Colonic mucosa (tissue), 4 donors: ENCODE data around the gene ERAL1. TPM values are rescaled to one million over a fixed set of nuclear protein-coding genes. Genes with fewer than 3 reads are reported as not detected.
"Not testable (repeated sequence)": the region's sequence is repeated elsewhere in the genome, so short reads cannot be mapped to it uniquely, and the experiment has no call there.

ENCODE experiments used
- DNase-seq: peaks from one replicate; pipeline ENCODE4 v3.0.0-alpha.2; 2020
- H3K27ac ChIP-seq: fragments of 200-600 bp; one replicate; pipeline ENCODE4 v1.8.0; 2021
- H3K27me3 ChIP-seq: fragments of 200-600 bp; one replicate; pipeline ENCODE4 v1.8.0; 2021
- H3K36me3 ChIP-seq: fragments of 200-600 bp; one replicate; pipeline ENCODE4 v1.8.0; 2021
- H3K4me1 ChIP-seq: fragments of 200-600 bp; one replicate; pipeline ENCODE4 v1.8.0; 2021; ENCODE audit warnings: mild to moderate bottlenecking
- H3K4me3 ChIP-seq: fragments of 200-600 bp; one replicate; pipeline ENCODE4 v1.8.0; 2021
- H3K9ac ChIP-seq, 2 donors: one replicate each; pipeline ENCODE4 v1.7.0; 2013; ENCODE audit warnings: control low read depth in 2 of 2, low read depth in 2 of 2, low read length in 2 of 2
- H3K9me3 ChIP-seq: fragments of 200-600 bp; one replicate; pipeline ENCODE4 v1.8.0; 2021
- CTCF ChIP-seq: fragments of 200-600 bp; IDR thresholded peaks from one replicate; pipeline ENCODE4 v1.8.0; 2022; ENCODE audit warnings: antibody characterized with exemption, mild to moderate bottlenecking
- intact Hi-C: fragments of 100-400 bp; cut with DNase I; formaldehyde crosslinking; loops from one replicate; pipeline ENCODE4 v1.14.1; 2022
- total RNA-seq, 2 donors: library from RNA; stranded (reverse); fragmentation: NEBNext Ultra II Directional in 1 of 2; extraction: Animal tissue kit (Norgen Biotek cat#: 25700) in 1 of 2; gene quantifications; one replicate each; pipeline ENCODE4 v1.2.1, GENCODE V29; 2021
- donor health status: healthy.
- donor health status: DM: no; HTN: no; CAD: no.
- donor health status: DM: no; HTN: no; CAD: no.

Gene ERAL1
- total RNA-seq, 2 donors from 2014 or later: 34.7 to 72.0 TPM

- Histone ChIP-seq H3K27me3 (no peaks in the 10 kb centered on the region), H3K9me3 (no peaks in the 10 kb centered on the region), H3K36me3 (no peaks in the 10 kb centered on the region), H3K4me1 (no peaks in the 10 kb centered on the region), H3K27ac (no peak overlapping the region), H3K4me3 (no peak overlapping the region), H3K9ac (no peak overlapping the region)
- intact Hi-C loops: no loop called here
- no peak for TF ChIP-seq CTCF
- no peak for DNase-seq
These were observed 11.0 kb upstream of the ERAL1 start for GRCh38 chr17:28843816-28844148.

- no peaks in the 10 kb centered on the region for H3K4me1 ChIP-seq
- no peak overlapping the region for H3K27ac ChIP-seq
- H3K36me3 ChIP-seq: no peaks in the 10 kb centered on the region
- no peak for TF ChIP-seq CTCF
- H3K27me3 ChIP-seq: no peaks in the 10 kb centered on the region
- no peaks in the 10 kb centered on the region for H3K9me3 ChIP-seq
- no peak for DNase-seq
- intact Hi-C loops: no loop called here
- H3K9ac ChIP-seq: no peak overlapping the region
- H3K4me3 ChIP-seq: no peak overlapping the region
These were observed 8.6 kb upstream of the ERAL1 start for GRCh38 chr17:28846231-28846630.

- H3K27me3 ChIP-seq, intact Hi-C loops, H3K4me3 ChIP-seq, H3K9ac ChIP-seq, H3K27ac ChIP-seq, H3K9me3 ChIP-seq, DNase-seq, H3K36me3 ChIP-seq, H3K4me1 ChIP-seq: not testable (repeated sequence)
These were observed 8.1 kb upstream of the ERAL1 start for GRCh38 chr17:28846699-28847098.

- H3K36me3 ChIP-seq, intact Hi-C loops, H3K9me3 ChIP-seq, H3K9ac ChIP-seq, H3K4me3 ChIP-seq, H3K27me3 ChIP-seq, H3K27ac ChIP-seq, H3K4me1 ChIP-seq: not testable (repeated sequence)
- DNase-seq: peak; percentile 29
- peak; percentile 44 for TF ChIP-seq CTCF
These were observed 6.1 kb upstream of the ERAL1 start for GRCh38 chr17:28848667-28849066.

DNA sequence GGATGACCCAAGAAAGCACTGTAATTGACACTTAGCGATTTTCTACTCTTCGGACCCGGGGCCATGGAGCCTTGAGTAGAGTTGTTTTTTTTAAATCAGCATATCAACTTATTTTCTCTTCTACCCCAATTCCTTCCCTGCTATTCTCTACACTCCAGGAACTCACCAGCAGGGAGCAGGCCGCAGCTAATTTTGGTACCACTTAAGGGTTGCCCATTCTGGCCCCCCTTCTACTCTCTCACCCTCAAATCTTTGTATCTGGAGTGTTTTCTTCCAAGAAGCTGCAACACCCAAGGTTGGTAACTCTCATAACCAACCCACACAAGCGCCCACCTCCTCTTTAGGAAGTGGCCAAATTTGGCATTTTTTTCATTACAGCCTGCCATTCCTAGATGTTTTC, 5.5 kb upstream of the ERAL1 start:
- Histone ChIP-seq H3K9me3 (no peaks in the 10 kb centered on the region), H3K4me3 (no peak overlapping the region), H3K9ac (no peak overlapping the region), H3K4me1 (no peaks in the 10 kb centered on the region), H3K36me3 (no peaks in the 10 kb centered on the region), H3K27me3 (no peaks in the 10 kb centered on the region), H3K27ac (no peak overlapping the region)
- DNase-seq: no peak
- TF ChIP-seq CTCF: no peak
- intact Hi-C loops: no loop called here

- intact Hi-C loops: loop anchor here (10.0 kb wide), 1 partner anchor 62 kb away; no protein-coding TSS in a partner anchor
- no peak overlapping the region for H3K4me3 ChIP-seq
- no peak overlapping the region for H3K27ac ChIP-seq
- no peak for TF ChIP-seq CTCF
- H3K4me1 ChIP-seq: peaks cover 5% of the 10 kb centered on the region
- H3K27me3 ChIP-seq: no peaks in the 10 kb centered on the region
- DNase-seq: no peak
- no peaks in the 10 kb centered on the region for H3K9me3 ChIP-seq
- H3K9ac ChIP-seq: no peak overlapping the region
- H3K36me3 ChIP-seq: no peaks in the 10 kb centered on the region
These were observed 1.5 kb upstream of the ERAL1 start for GRCh38 chr17:28853295-28853694.
